ENCODE data around the gene MAP3K9.

MAP3K9 gene

DNA sequence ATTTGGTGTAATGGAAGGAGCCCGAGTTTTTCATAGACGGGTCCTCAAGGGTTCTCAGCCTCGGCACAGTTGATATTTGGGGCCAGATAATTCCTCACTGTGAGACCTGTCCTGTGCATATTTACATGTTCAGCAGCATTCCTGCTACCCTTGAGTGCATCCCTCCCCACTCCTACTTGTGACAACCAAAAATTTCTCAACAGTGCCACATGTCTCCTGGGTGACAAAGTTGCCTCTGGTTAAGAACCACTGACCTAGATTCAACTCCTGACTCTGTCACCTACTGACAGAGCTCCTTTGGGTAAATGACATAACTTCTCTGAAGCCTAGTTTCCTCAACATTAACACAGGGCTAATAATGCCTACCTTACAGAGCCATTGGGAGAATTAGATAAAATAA lies 107.2 kb downstream of the MAP3K9 start:
- DNase-seq (ENCODE audit: low read depth): no peak
- no peak overlapping the region for H3K4me3 ChIP-seq (ENCODE audit: low read depth, low read length)
- TF ChIP-seq CTCF (conservative IDR thresholded peaks at IDR 0.05; ENCODE audit: low read depth, low read length): no peak

GRCh38 chr14:70701610-70702009 lies 107.7 kb downstream of the MAP3K9 start:
- TF ChIP-seq CTCF (conservative IDR thresholded peaks at IDR 0.05; ENCODE audit: low read depth, low read length): no peak
- no peak overlapping the region for H3K4me3 ChIP-seq (ENCODE audit: low read depth, low read length)
- no peak for DNase-seq (ENCODE audit: low read depth)

DNA sequence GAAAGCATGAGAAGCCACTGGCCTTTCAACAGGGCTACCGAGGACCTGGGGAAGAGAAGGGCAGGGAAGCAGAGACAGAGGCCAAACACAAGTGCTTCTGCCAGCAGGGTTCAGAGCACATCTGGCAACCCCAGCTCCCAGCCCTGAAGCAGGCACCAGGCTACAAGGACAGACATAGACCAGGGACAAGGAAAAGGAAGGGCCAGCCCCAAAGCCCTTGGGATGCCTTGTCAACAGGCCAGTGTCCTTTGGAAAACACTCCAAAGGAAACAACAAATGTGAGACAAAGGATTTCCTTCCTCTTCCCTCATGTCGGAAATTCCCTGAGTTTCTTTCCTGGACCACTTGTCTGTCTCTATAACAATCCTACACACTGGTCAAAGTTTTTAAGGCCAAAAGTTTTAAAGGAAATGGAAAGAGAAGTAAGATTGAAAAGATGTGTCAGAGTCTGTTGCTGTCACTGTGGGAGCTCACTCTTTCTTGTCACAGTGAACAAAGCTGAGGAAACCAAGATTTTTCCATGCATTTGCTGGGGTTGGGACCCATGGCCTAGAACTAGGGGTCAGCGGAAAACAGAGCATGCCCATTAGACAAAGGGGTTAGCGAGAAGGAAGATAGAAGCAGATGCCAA lies 108.2 kb downstream of the MAP3K9 start:
- no peak for TF ChIP-seq CTCF (conservative IDR thresholded peaks at IDR 0.05; ENCODE audit: low read depth, low read length)
- DNase-seq (ENCODE audit: low read depth): no peak
- H3K4me3 ChIP-seq (ENCODE audit: low read depth, low read length): no peak overlapping the region

GRCh38 chr14:70699646-70700045 lies 109.7 kb downstream of the MAP3K9 start:
- H3K4me3 ChIP-seq (ENCODE audit: low read depth, low read length): no peak overlapping the region
- DNase-seq (ENCODE audit: low read depth): no peak
- TF ChIP-seq CTCF (conservative IDR thresholded peaks at IDR 0.05; ENCODE audit: low read depth, low read length): no peak

DNA sequence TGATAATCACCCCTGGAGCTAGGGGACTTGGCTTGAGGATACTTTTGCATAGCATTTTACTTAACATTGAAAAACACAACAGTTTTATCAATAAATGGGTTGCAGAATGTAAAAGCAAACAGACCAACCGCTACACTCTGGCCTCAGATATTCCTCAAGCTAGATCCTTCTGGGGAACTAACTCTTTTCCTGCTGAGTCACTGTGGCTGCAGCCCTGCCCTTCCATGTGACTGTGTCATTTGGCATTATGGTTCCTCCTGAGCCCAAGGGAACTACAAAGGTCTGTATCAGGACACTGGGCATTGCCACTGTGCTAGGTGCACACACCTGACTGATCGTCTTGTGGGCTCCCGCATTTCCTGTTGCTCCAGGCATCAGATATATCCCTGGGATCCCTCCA lies 111.0 kb downstream of the MAP3K9 start:
- no peak overlapping the region for H3K4me3 ChIP-seq (ENCODE audit: low read depth, low read length)
- peak; percentile 31 for DNase-seq (ENCODE audit: low read depth)
- TF ChIP-seq CTCF (conservative IDR thresholded peaks at IDR 0.05; ENCODE audit: low read depth, low read length): no peak

- no peak for DNase-seq (ENCODE audit: low read depth)
- no peak overlapping the region for H3K4me3 ChIP-seq (ENCODE audit: low read depth, low read length)
- TF ChIP-seq CTCF (conservative IDR thresholded peaks at IDR 0.05; ENCODE audit: low read depth, low read length): no peak
These were observed 111.6 kb downstream of the MAP3K9 start for GRCh38 chr14:70697701-70698100.

DNA sequence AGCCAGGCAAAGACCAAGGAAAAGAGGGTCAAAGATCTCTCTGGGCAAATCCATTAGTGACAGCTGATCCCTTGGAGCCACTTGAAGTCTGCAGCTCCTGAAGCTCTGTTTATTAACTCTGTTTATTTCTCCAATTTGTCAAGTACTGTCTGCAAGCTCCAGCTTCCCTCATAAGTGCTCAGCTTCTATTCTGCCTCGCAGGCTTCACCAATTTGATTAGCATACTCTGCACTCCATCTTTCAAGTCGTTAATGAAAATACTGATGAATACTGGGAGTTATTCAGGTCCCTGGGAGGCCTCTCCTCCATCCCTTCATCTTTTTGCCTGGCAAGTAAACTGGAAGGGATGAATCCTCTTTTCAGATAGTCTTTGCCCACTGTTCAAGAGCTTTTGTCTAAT lies 113.3 kb downstream of the MAP3K9 start:
- no peak for TF ChIP-seq CTCF (conservative IDR thresholded peaks at IDR 0.05; ENCODE audit: low read depth, low read length)
- H3K4me3 ChIP-seq (ENCODE audit: low read depth, low read length): no peak overlapping the region
- DNase-seq (ENCODE audit: low read depth): no peak

Measured in choroid plexus epithelial cell (primary cell).